ACHN (cell line): ENCODE results near the gene PRKRA.
"Not testable (repeated sequence)": the region's sequence is repeated elsewhere in the genome, so short reads cannot be mapped to it uniquely, and the experiment has no call there.

ENCODE experiments used
- DNase-seq: peaks from one replicate; pipeline ENCODE4 v3.0.0-alpha.2; 2015
- in situ Hi-C: cut with HindIII; loops from 2 replicates; pipeline ENCODE4 v1.10.0; 2017; ENCODE audit warnings: low sequenced_read_pairs, low pct_ligation_motif_present, low pct_unique_long_range_greater_than_20kb

PRKRA gene

DNA sequence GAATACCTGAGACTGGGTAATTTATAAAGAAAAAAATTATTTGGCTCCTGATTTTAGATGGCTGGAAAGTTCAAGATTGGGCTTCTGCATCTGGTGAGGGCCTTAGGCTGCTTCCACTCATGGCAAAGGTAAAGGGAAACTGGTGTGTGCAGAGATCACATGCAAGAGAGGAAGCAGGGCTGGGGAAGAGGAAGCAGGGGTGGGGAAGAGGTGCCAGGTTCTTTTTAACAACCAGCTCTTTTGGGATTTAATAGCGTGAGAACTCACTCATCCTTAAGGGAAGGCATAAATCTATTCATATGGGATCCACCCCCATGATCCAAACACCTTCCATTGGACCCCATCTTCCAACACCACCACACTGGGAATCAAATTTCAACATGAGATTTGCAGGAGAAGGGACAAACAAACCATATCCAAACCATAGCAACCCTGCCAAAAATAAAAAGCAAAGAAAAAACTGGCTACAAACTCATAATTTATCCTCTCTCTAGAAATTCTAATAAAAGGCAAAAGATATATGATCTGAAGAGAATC, 30.4 kb downstream of the PRKRA start:
- DNase-seq = no peak
- in situ Hi-C loops = loop anchor here (25.0 kb wide), 1 partner anchor 283 kb away; no protein-coding TSS in a partner anchor

- DNase-seq = peak; percentile 45
- in situ Hi-C loops = loop anchor here (25.0 kb wide), 1 partner anchor 282 kb away; no protein-coding TSS in a partner anchor
Observed at GRCh38 chr2:178419123-178419522, 31.9 kb downstream of the PRKRA start.

- in situ Hi-C loops = loop anchor here (25.0 kb wide), 1 partner anchor 281 kb away; no protein-coding TSS in a partner anchor
- no peak for DNase-seq
Observed at GRCh38 chr2:178418426-178418825, 32.5 kb downstream of the PRKRA start.

DNA sequence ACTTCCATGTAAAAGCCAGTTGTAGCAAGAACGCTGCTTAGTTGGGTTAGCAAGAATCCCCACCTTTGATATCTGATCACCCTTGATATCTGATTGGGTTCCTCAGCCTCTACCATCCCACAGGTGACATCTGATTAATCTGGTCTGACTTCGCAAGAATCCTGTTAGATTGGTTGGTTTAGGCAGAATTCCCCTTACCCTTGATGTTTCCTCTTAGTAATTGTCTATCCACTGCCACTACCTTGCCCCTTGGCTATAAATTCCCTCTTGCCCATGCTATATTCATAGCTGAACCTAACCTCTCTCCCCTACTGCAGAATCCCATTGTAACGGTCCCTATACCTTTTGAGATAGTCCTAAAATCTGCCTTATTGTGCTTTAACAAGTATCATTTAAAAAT, 33.1 kb downstream of the PRKRA start:
- in situ Hi-C loops = loop anchor here (25.0 kb wide), 1 partner anchor 281 kb away; no protein-coding TSS in a partner anchor
- DNase-seq = no peak

DNA sequence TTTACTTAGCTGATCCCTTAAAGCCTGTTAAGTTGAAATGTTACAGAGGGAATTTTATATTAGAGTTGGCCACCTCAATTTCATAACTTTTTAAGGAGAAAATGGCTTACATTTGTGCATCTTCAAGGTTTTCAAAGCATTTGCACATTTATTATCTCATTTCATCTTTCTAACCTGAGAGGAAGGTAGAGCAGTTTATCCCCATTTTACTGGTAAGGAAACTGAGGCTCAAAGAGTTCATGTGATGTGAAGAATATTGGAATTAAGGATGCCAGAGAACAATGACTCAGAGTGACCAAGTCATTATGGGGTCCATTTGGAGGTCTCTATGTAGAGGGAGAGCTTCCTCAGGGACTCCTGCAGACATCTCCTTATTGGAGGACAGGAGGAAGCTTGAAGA, 35.0 kb downstream of the PRKRA start:
- in situ Hi-C loops = loop anchor here (25.0 kb wide), 1 partner anchor 279 kb away; no protein-coding TSS in a partner anchor
- DNase-seq = no peak

- in situ Hi-C loops = loop anchor here (25.0 kb wide), 1 partner anchor 277 kb away; no protein-coding TSS in a partner anchor
- DNase-seq = peak; percentile 98
Observed at GRCh38 chr2:178414266-178415247, 36.4 kb downstream of the PRKRA start.

DNA sequence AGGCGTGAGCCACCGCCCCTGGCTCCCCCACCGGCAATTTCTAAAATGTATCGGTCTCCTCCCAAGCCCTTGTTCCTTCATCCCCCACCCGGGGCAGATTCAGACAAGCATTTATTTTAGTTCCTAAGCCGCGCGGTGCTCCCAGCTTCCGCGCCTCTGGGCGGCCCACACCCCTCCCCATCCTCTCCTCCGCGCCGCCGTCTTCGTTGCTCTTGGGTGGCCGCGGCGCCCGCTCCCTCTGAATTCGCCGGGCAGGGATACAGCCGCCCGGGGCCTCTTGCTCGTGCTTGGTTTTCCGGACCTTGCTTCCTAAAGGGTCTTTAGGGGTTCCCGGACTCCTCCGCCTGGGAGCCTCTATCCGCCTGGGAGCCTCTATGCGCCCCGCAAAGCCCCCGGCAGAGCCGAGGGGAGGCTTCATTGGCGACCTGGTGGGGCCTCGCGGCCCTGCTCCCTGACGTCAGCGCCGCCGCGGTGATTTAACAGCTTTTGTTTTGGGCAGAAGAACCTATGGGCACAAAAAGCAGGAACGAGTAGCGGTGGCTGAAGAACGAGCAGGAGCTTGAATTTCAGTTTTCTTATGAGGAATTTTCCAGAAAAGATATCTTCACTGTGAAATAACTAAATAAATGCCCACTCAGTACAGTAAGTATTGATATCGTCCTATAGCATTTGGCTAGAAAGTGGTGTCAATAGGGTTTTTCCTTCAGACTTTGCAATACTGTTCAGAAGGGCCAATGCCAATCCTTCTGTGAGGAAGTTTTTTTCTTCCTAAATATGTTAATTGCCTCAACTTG, 37.3 kb downstream of the PRKRA start:
- peak; percentile 82 for DNase-seq
- in situ Hi-C loops = loop anchor here (25.0 kb wide), 1 partner anchor 276 kb away; no protein-coding TSS in a partner anchor

GRCh38 chr2:178412453-178412852, 38.5 kb downstream of the PRKRA start:
- not testable (repeated sequence) for DNase-seq
- in situ Hi-C loops = loop anchor here (25.0 kb wide), 1 partner anchor 275 kb away; no protein-coding TSS in a partner anchor

GRCh38 chr2:178412047-178412446, 38.9 kb downstream of the PRKRA start:
- DNase-seq = no peak
- in situ Hi-C loops = loop anchor here (25.0 kb wide), 1 partner anchor 275 kb away; no protein-coding TSS in a partner anchor

DNA sequence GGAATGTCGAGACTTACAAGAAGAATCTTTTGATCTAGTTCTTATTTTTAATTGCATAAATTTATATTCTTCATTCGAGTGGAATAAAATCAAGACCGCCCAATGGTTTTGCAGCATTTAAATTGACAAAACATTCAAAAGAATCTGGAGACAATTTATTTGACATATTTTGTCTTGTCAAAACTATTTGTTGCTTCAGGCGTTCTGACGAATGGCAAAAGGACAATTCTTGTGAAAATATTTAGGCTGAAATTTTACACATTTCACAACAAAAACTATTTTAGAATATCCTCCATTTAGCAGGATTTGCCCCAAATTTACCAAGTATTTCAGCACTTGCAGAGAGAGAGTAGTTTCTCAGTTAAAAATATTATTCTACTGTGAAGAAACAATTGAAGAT, 41.7 kb downstream of the PRKRA start:
- no peak for DNase-seq
- in situ Hi-C loops = loop anchor here (25.0 kb wide), 1 partner anchor 272 kb away; no protein-coding TSS in a partner anchor

DNA sequence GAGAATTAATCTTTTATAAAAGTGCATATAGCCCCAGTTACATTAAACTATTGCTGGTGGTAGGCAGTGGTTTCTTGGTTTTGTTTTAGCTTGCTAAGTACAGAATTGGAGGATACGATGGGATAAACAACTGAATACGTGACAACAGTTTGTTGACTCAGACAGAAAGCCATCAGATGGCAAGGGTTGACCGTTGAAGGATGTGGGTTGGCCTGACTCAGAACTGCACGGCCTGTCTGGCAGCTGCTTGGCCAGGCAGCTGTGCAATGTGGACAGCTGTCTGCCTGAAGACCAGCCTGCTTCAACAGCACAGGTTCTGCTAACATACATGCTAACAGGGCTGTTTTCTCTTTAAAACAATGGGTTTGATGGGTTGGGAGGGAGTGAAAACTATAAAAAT, 46.6 kb downstream of the PRKRA start:
- DNase-seq = peak; percentile 40
- in situ Hi-C loops = loop anchor here (25.0 kb wide), 1 partner anchor 267 kb away; no protein-coding TSS in a partner anchor

DNA sequence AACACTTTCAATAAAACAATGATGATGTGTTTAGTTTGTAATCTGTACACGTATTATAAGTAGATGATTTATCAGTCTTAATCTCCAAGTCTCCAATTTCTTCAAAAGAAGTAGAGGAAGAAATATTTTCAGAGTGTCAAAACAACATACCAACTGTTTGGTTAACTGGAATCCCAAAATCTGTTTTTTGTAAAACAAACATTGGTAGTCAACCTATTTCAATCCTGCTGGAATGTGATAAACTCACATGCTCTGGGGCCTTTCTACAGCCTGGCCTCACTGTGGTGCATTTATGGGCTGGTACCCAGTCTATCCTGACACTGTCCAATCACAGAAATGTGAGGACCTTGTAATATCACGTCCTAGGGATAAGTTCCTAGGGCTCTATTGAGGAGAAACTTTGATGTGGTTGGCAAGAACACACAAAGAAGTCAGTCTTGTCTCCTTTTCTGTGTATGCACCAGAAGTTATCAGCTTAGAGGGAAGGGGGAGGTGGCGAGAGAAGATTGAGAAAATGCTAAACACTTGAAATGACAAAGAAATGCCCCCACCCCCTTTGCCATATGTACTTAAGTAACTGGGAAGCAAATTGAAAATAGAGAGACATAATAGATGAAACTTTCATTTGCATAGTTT, 47.2 kb downstream of the PRKRA start:
- in situ Hi-C loops = loop anchor here (25.0 kb wide), 1 partner anchor 266 kb away; no protein-coding TSS in a partner anchor
- no peak for DNase-seq

DNA sequence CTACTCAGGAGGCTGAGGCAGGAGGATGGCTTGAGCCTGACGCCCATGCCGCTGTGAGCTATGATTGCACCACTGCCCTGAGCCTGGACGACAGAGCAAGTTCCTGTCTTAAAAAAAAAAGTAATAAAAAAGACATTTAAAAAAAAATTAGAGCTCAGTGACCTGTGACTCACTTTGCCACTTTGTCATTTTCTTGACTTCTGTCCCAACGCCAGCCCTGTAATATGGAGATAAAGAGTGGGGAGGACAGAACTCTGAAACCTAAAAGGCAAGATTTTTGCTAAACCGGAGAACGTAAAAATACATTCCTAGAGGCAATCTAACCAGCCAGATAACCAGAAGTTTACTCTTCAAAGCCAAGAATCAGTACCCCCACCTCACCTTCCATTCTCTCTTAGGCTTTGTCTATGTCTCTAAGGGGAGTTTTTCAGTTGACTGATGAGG, 49.0 kb downstream of the PRKRA start:
- in situ Hi-C loops = loop anchor here (25.0 kb wide), 1 partner anchor 265 kb away; no protein-coding TSS in a partner anchor
- no peak for DNase-seq

DNA sequence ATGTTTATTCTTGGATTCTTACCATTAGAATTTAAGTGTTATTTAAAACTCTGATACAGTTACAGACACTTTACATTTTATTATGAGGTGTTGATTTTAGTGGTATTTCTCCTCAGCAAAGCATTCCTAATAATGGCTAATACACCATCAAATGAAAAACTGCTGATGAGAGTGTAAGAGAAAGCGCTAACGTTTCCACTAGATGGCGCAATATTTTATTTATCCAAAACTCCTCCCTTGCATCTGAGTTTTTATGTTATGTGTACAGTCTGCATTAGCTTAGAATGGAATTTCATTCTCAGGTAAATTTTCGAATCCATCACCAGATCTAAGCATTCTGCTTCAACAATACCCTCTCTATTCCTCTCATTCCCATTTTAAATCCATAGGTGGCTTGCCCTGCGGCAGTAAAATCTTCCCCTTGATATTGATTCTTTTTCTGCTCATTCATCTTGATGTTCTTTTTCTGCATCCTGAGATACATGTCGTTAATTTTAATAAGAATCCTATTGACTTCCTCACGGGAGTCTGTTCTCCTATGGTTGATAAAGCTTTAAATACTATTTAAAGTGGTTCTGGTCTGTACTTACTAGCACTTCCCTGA, 53.9 kb downstream of the PRKRA start:
- in situ Hi-C loops = no loop called here
- peak; percentile 63 for DNase-seq

DNA sequence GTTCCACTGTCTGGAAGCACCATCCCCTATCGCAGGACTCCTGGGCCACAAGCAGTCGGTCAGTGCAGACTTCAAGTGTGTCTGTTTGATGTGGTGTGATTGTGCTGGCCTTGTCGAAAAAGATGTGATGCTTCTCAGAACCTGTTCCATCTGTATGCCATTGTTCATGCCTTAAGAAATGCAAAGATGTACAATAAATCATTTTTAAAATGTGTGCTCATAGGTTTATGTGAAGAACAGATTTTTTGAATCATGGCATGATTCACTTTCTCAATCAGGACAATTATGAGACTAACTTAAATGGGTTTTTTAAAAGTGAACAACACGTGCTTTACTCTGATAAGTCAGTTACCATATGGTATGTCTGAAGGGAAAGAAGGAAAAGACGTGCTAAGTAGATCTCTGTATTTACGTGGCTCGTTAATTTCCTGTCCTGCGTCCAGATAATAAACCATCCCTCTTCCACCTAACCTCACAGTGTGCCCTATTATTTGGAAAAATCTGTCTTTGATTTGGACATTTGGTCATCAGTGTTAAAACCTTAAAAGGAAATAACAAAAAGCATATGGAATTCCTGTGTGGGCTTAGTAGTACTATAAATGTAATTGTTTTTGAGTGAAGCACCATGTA, 54.9 kb downstream of the PRKRA start:
- no peak for DNase-seq
- in situ Hi-C loops = no loop called here

DNA sequence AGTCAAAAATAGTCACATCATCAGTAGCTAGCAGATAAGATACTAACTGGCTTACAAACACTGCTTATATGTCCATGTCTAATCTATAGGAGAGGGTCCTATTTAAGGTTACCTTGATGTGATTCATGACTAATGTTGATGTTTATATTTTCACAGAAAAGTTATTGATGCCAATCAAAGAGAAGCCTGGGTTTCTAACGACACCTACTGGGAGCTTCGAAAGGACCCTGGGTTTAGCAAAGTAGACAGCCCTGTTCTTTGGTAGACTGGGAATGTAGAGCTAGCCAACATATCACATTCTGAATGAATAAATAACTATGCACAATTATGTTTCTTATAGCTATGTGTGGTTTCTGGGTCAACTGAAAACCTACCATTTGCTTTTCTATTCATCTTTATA, 55.7 kb downstream of the PRKRA start:
- no peak for DNase-seq
- in situ Hi-C loops = no loop called here

GRCh38 chr2:178394859-178395258, 56.1 kb downstream of the PRKRA start:
- in situ Hi-C loops = no loop called here
- no peak for DNase-seq
